Measurements from ENCODE around the gene HEYL.

GRCh38 chr1:39652554-39652953 is 13.1 kb upstream of the HEYL start:
- TF ChIP-seq CTCF (IDR thresholded peaks at IDR 0.05) (no peak), POLR2A (IDR thresholded peaks at IDR 0.05) (no peak), EP300 (IDR thresholded peaks at IDR 0.05) (no peak)

Measured in sigmoid colon (tissue), 4 donors.